Aorta (tissue), 5 donors: ENCODE measurements around the gene NCLN. TPM values are rescaled to one million over a fixed set of nuclear protein-coding genes. Genes with fewer than 3 reads are reported as not detected.

Source experiments
- ATAC-seq: fragments of 200-7000 bp; cut with Tn5 transposase; one replicate; pipeline ENCODE4 v1.9.1; 2022; ENCODE audit warnings: moderate library complexity; ENCODE audit not compliant: low FRiP score
- DNase-seq, 2 donors: peaks; one replicate each; pipeline ENCODE4 v3.0.0-alpha.2; 2020
- H3K27ac ChIP-seq, 2 donors: one replicate each; pipeline ENCODE4 v1.5.1; 2013; ENCODE audit warnings: low read length in 2 of 2, mild to moderate bottlenecking in 2 of 2, moderate library complexity in 2 of 2, control low read depth in 1 of 2, inconsistent platforms in 1 of 2, low read depth in 1 of 2
- H3K27me3 ChIP-seq, 2 donors: one replicate each; pipeline ENCODE4 v1.6.1; 2013; ENCODE audit warnings: control low read depth in 1 of 2, low read length in 1 of 2, mild to moderate bottlenecking in 1 of 2, moderate library complexity in 1 of 2; ENCODE audit not compliant: insufficient read depth in 2 of 2, control insufficient read depth in 1 of 2
- H3K36me3 ChIP-seq, 2 donors: one replicate each; pipeline ENCODE4 v1.6.1; 2013; ENCODE audit warnings: control low read depth in 1 of 2, low read length in 1 of 2, mild to moderate bottlenecking in 1 of 2; ENCODE audit not compliant: insufficient read depth in 2 of 2, control insufficient read depth in 1 of 2
- H3K4me1 ChIP-seq, 2 donors: one replicate each; pipeline ENCODE4 v1.6.1; 2013; ENCODE audit warnings: low read length in 2 of 2, control low read depth in 1 of 2, mild to moderate bottlenecking in 1 of 2, moderate library complexity in 1 of 2; ENCODE audit not compliant: insufficient read depth in 2 of 2, control insufficient read depth in 1 of 2
- H3K4me3 ChIP-seq, 2 donors: one replicate each; pipeline ENCODE4 v1.5.1; 2013; ENCODE audit warnings: low read length in 2 of 2, control low read depth in 1 of 2, mild to moderate bottlenecking in 1 of 2
- H3K9me3 ChIP-seq: one replicate; pipeline ENCODE4 v1.6.1; 2013; ENCODE audit warnings: mild to moderate bottlenecking, low read length; ENCODE audit not compliant: control insufficient read depth
- WGBS, 2 donors: extraction: QIAGEN DNeasy Blood & Tissue Kit; methylation state at CpG; one replicate each; pipeline ENCODE4 v1.1.7; 2013; 5-methylcytosine and 5-hydroxymethylcytosine counted together
- intact Hi-C, 2 donors: fragments of 100-400 bp; cut with DNase I; formaldehyde crosslinking; loops; one replicate each; pipeline versions ENCODE4 v1.14.2 to v1.15.0; 2022
- polyA plus RNA-seq, 2 donors: library from polyadenylated mRNA; stranded (reverse); fragments of 200-250 nt; gene quantifications; one replicate each; pipeline ENCODE4 v1.2.3, GENCODE V29; 2013
- total RNA-seq, 2 donors: library from RNA; stranded (reverse); fragmentation: NEBNext Ultra II Directional; extraction: Animal tissue kit (Norgen Biotek cat#: 25700); gene quantifications; one replicate each; pipeline ENCODE4 v1.2.1, GENCODE V29; 2021
- donor health status: healthy with polysubstance abuse.
- donor health status: Bipolar disorder and iron deficiency.
- donor health status: DM: no; HTN: no; CAD: no.
- donor health status: DM: no; HTN: no; CAD: no.
- donor health status: DM: yes; HTN: yes; CAD: no.

The NCLN gene
- total and polyA plus RNA-seq, 4 donors = 14.7 to 47.0 (median 27.8) TPM

DNA sequence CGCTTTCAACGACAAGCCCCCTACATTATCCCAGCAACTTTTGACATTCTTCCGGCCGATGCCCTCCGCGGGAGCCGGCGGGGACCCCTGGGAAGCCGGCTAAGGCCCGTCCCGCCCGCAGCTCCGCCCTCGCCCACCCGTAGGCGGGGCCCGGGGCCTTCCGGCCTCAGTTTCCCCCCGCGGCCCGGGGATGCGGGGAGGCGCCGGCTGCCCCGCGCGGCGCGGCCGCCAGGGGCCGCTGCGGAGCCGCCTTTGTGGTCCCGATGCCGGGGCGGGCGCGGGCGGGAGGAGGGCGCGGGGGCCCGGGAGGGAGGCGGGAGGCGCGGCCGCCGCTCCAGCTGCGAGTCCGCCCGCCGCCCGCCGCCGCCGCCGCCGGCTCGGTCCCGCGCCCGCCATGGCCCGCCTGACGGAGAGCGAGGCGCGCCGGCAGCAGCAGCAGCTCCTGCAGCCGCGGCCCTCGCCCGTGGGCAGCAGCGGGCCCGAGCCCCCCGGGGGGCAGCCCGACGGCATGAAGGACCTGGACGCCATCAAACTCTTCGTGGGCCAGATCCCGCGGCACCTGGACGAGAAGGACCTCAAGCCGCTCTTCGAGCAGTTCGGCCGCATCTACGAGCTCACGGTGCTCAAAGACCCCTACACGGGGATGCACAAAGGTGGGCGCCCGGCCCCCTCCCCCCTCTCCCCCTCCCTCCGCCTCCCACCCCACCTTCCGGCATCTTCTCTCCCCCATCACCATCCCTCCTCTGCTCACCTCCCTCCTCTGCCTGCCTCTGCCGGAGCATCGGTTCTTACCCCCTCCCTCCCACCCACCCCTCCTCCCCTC, 38.8 kb downstream of the NCLN start, which contains the start of gene CELF5:
Gene CELF5 (plus strand): TSS at position 316 of the 823 bp plus-strand sequence. CDS start 79 bp downstream, at position 395.
- 2 to 3% methylated on average over 35 to 94 of the region's 94 CpGs for WGBS, 2 donors
- no peaks in the 10 kb centered on the region for H3K27me3 ChIP-seq

DNA sequence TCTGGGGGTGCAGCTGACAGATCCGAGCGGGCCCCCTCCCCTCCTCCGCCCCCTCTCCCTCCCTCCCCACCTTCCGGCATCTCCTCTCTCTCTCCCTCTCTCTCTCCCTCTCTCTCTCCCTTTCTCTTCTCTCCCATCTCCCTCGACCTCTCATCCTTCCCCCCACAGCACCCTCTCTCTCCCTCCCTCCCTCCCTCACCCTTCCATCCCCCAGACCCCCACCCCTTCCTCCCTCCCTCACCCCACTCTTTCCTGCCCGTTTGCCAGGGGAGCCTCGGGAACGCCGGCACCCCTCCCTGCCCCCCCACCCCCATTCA, 39.4 kb downstream of the NCLN start:
- H3K27ac ChIP-seq = no peak overlapping the region
- no peak for DNase-seq
- intact Hi-C loops = no loop called here
- no peak for ATAC-seq
- no peaks in the 10 kb centered on the region for H3K36me3 ChIP-seq
- H3K27me3 ChIP-seq = no peaks in the 10 kb centered on the region
- no peak overlapping the region for H3K4me3 ChIP-seq
- 0 to 1% methylated on average over 6 to 9 of the region's 9 CpGs for WGBS, 2 donors
- H3K9me3 ChIP-seq = no peaks in the 10 kb centered on the region
- no peaks in the 10 kb centered on the region for H3K4me1 ChIP-seq

More for the DNA sequence above, 38.8 kb downstream of the NCLN start, which contains the start of gene CELF5:
- no peaks in the 10 kb centered on the region for H3K9me3 ChIP-seq
- no peaks in the 10 kb centered on the region for H3K36me3 ChIP-seq
- H3K4me3 ChIP-seq = peak within 1 kb of the TSS in 1 of 2 donors; percentile 23
- intact Hi-C loops = no loop called here
- no peak within 1 kb of the TSS for H3K27ac ChIP-seq
- ATAC-seq (no peak), DNase-seq (no peak)
- H3K4me1 ChIP-seq = no peaks in the 10 kb centered on the region

DNA sequence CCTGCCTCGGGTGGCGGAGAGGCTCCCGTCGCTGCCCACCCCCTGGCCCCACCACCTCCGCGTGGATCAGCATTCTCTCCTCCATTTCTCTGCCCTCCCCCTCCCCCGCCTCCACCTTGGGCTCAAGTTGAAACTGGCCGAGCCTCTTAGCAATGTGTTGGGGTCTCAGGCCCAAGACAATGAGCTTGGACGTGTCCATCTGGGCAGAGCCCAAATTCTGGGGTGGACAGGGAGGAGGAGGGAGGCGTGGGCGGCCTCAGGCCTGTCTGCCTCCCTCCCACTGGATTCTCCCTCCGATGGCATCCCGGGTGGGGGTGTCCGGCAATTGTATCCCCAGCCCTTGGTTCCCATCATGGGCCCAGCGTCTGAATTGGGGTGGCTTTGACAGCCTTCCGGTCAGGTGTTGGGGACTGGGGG, 40.0 kb downstream of the NCLN start:
- Histone ChIP-seq H3K4me3 (no peak overlapping the region), H3K27me3 (no peaks in the 10 kb centered on the region), H3K27ac (no peak overlapping the region), H3K36me3 (no peaks in the 10 kb centered on the region), H3K9me3 (no peaks in the 10 kb centered on the region), H3K4me1 (no peaks in the 10 kb centered on the region)
- no peak for DNase-seq
- no peak for ATAC-seq
- WGBS, 2 donors = 44% methylated on average over 13 to 16 of the region's 16 CpGs
- intact Hi-C loops = no loop called here

DNA sequence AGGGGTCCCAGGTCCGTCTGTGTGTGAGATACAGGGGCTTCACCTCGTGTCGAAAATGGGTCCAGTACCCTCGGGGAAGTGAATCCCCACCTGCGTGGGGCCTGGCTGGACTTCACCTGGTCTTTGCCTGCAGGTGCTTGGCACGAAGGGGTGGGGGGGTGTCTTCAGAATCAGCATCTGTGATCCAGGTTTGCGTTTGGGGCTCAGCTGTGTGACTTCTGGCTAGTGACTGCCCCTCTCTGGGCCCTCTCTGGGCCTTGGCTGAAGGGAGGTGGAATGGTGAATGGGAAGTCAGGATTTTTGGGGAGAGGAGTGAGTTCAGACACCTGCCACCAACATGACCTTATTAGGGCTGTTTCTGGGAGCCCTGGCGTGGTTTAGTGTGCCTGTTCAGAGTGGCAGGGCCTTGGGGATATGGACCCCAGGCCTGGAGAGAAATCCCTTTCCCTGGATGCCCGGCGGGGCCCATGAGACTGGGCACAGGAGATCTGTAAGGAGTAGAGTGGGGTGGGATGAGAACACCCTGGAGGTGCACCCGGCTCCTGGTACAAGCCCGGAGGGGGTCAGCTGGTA, 41.4 kb downstream of the NCLN start:
- DNase-seq = no peak
- Histone ChIP-seq H3K27ac (no peak overlapping the region), H3K9me3 (no peaks in the 10 kb centered on the region), H3K36me3 (no peaks in the 10 kb centered on the region), H3K4me3 (no peak overlapping the region), H3K27me3 (no peaks in the 10 kb centered on the region), H3K4me1 (no peaks in the 10 kb centered on the region)
- WGBS, 2 donors = 71 to 79% methylated on average over 12 of the region's 12 CpGs
- no peak for ATAC-seq
- intact Hi-C loops = no loop called here

DNA sequence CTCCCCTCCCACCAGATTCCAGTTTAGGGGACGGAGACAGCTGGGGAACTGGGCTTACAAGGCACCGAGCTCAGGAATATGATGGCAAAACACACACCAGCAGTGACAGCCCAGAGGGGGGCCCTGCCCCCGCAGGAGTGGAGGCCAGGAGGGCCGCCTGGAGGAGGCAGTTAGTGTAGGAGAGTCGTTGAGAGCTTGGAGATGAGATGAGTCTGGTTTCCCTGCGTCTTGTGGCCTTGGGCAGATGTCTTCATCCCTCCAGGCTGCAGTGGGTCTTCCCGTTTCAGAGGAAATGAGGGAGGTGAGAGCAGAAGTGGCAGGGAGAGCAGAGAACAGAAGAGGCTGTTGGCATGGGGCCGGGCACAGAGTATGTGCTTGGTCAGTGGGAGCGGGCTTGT, 43.6 kb downstream of the NCLN start:
- H3K27ac ChIP-seq = no peak overlapping the region
- no peaks in the 10 kb centered on the region for H3K36me3 ChIP-seq
- ATAC-seq = no peak
- H3K9me3 ChIP-seq = no peaks in the 10 kb centered on the region
- H3K4me1 ChIP-seq = no peaks in the 10 kb centered on the region
- WGBS, 2 donors = 52 to 61% methylated on average over 9 of the region's 9 CpGs
- intact Hi-C loops = no loop called here
- no peak for DNase-seq
- no peak overlapping the region for H3K4me3 ChIP-seq
- H3K27me3 ChIP-seq = no peaks in the 10 kb centered on the region

DNA sequence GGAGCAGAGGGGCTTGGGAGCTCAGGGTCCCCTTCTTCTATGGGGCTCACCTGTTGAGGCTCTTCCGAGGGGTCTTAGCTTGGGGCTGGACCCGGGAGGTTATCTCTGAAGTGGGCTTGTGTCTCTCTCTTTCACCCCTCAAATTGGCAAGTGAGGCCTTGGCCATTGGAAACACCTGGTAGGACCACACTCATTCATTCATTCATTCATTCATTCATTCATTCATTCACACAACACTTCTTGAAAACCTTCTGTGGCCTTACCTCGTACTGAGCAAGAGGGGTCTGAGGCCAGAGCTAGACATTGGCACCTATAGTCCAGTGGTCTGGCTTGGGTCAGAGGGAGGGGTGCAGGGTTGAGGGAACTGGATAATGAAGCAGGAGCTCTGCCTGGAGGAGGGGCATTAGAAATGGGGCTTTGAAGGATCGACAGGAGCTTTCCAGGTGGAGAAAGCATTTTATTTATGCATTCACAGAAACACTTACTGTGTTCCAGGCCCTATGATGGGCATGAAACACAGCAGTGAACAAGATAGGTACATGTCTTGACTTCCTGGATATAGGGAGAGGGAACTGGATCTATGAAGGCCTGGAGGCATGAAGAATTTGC, 44.3 kb downstream of the NCLN start:
- ATAC-seq (no peak), DNase-seq (no peak)
- no peak overlapping the region for H3K27ac ChIP-seq
- no peaks in the 10 kb centered on the region for H3K4me1 ChIP-seq
- no peaks in the 10 kb centered on the region for H3K27me3 ChIP-seq
- no peaks in the 10 kb centered on the region for H3K9me3 ChIP-seq
- no peaks in the 10 kb centered on the region for H3K36me3 ChIP-seq
- 84 to 90% methylated on average over 4 of the region's 4 CpGs for WGBS, 2 donors
- intact Hi-C loops = no loop called here
- H3K4me3 ChIP-seq = no peak overlapping the region

DNA sequence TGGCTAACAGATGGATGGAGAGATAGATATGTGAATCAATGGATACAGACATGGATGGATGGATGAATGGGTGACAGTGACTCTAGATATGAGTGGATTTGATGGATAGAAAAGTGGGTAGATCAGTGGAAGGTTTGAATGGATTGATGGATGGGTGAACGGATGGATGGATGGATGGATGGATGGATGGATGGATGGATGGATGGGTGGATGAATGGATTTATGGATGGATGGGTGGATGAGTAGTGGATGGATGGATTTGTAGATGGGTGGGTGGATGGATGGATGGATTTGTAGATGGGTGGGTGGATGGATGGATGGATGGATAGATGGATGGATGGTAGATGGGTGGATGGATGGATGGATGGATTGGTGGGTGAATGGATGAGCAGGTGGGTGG, 45.6 kb downstream of the NCLN start:
- no peaks in the 10 kb centered on the region for H3K9me3 ChIP-seq
- no peaks in the 10 kb centered on the region for H3K27me3 ChIP-seq
- H3K36me3 ChIP-seq = no peaks in the 10 kb centered on the region
- no peak overlapping the region for H3K4me3 ChIP-seq
- no peaks in the 10 kb centered on the region for H3K4me1 ChIP-seq
- no peak for DNase-seq
- 95 to 96% methylated on average over 1 of the region's 1 CpG for WGBS, 2 donors
- no peak for ATAC-seq
- no peak overlapping the region for H3K27ac ChIP-seq
- intact Hi-C loops = no loop called here

DNA sequence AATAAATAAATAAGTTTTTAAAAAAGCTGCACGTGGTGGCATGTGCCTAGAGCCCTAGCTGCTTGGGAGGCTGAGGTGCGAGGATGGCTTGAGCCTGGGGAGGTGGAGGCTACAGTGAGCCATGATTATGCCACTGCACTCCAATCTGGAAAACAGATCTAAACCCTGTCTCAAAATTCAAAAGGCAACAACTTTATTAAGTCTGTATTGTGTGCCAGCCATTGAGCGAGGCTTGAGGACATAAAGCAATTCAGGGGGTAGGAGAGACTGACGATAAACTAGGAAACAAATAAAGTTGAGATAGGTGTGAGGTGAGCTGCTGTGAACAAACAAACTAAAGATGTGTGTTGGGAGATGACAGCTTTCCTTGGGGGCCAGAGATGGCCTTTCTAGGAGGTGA, 47.4 kb downstream of the NCLN start:
- intact Hi-C loops = no loop called here
- no peaks in the 10 kb centered on the region for H3K27me3 ChIP-seq

DNA sequence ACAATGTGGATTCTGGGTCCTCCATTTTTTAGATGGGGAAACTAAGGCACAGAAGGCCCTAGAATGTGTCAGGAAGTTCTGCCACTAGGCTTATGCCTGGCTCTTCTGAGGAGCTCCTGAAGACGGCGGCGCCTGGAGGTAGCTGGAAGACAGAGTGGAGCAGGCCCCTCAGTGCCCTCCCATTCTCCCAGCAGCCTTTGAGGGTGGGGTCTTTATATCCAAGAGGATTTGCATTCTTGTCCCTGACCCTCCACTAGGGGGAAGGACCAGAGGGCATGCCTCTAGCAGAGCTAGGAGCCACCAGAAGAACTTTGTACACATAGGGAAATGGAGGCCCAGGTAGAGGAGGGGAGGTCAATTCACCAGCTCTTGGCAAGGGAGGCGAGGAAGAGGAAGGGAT, 48.1 kb downstream of the NCLN start:
- Histone ChIP-seq H3K9me3 (peaks cover 2% of the 10 kb centered on the region), H3K4me3 (no peak overlapping the region), H3K4me1 (no peaks in the 10 kb centered on the region), H3K36me3 (no peaks in the 10 kb centered on the region), H3K27ac (no peak overlapping the region), H3K27me3 (no peaks in the 10 kb centered on the region)
- intact Hi-C loops = no loop called here
- ATAC-seq = no peak
- DNase-seq = no peak
- WGBS, 2 donors = 65 to 70% methylated on average over 4 of the region's 4 CpGs

More for the DNA sequence above, 47.4 kb downstream of the NCLN start:
- H3K9me3 ChIP-seq = no peaks in the 10 kb centered on the region
- 75 to 76% methylated on average over 4 of the region's 4 CpGs for WGBS, 2 donors
- no peaks in the 10 kb centered on the region for H3K4me1 ChIP-seq
- ATAC-seq (no peak), DNase-seq (no peak)
- H3K4me3 ChIP-seq = no peak overlapping the region
- no peak overlapping the region for H3K27ac ChIP-seq
- no peaks in the 10 kb centered on the region for H3K36me3 ChIP-seq
